Astrocyte (in vitro differentiated cells and primary cell): ENCODE results near the gene SLC7A5. TPM values are rescaled to one million over a fixed set of nuclear protein-coding genes. Genes with fewer than 3 reads are reported as not detected.
A peak's percentile ranks its signal among the peaks of the same experiment; 100 is the strongest.

Experiments used
- DNase-seq: peaks from one replicate; pipeline ENCODE4 v3.0.0-alpha.2; 2010; ENCODE audit warnings: low read depth
- FAIRE-seq: peaks from 2 replicates; lab custom pipeline; 2011; peaks lifted over from hg19 to GRCh38; lab: Jason Lieb, UNC
- H2AFZ ChIP-seq: 2 replicates; pipeline ENCODE4 v1.6.0; 2012; ENCODE audit warnings: low read depth, low read length, inconsistent platforms
- H3K27ac ChIP-seq: 2 replicates; pipeline ENCODE4 v1.5.1; 2011; ENCODE audit warnings: low read depth, low read length, inconsistent platforms
- H3K27me3 ChIP-seq: 2 replicates; pipeline ENCODE4 v1.6.0; 2011; ENCODE audit warnings: low read length, inconsistent platforms; ENCODE audit not compliant: insufficient read depth
- H3K36me3 ChIP-seq: 2 replicates; pipeline ENCODE4 v1.5.1; 2011; ENCODE audit warnings: low read length, inconsistent platforms; ENCODE audit not compliant: insufficient read depth
- H3K4me1 ChIP-seq: 2 replicates; pipeline ENCODE4 v1.5.1; 2011; ENCODE audit warnings: low read length, inconsistent platforms; ENCODE audit not compliant: insufficient read depth
- H3K4me2 ChIP-seq: 2 replicates; pipeline ENCODE4 v1.6.0; 2012; ENCODE audit warnings: low read length, inconsistent platforms
- H3K4me3 ChIP-seq: 2 replicates; pipeline ENCODE4 v1.5.1; 2011; ENCODE audit warnings: low read depth, mild to moderate bottlenecking, low read length, inconsistent platforms; ENCODE audit not compliant: insufficient read depth
- H3K79me2 ChIP-seq: 2 replicates; pipeline ENCODE4 v1.6.0; 2012; ENCODE audit warnings: mild to moderate bottlenecking, low read length, inconsistent platforms; ENCODE audit not compliant: insufficient read depth
- H3K9ac ChIP-seq: 2 replicates; pipeline ENCODE4 v1.6.0; 2012; ENCODE audit warnings: mild to moderate bottlenecking, low read length, inconsistent platforms
- H3K9me3 ChIP-seq: 2 replicates; pipeline ENCODE4 v1.5.1; 2012; ENCODE audit warnings: low read depth, mild to moderate bottlenecking, low read length, inconsistent platforms; ENCODE audit not compliant: insufficient read depth
- H4K20me1 ChIP-seq: 2 replicates; pipeline ENCODE4 v1.6.0; 2012; ENCODE audit warnings: low read length, inconsistent platforms; ENCODE audit not compliant: insufficient read depth
- H3K27ac Mint-ChIP-seq: one replicate; pipeline ENCODE4 v1.8.0; 2021; ENCODE audit warnings: mild to moderate bottlenecking, mixed read lengths; ENCODE audit not compliant: unreplicated experiment
- H3K27me3 Mint-ChIP-seq: one replicate; pipeline ENCODE4 v1.8.0; 2021; ENCODE audit warnings: low read depth, mixed read lengths; ENCODE audit not compliant: unreplicated experiment
- H3K36me3 Mint-ChIP-seq: one replicate; pipeline ENCODE4 v1.8.0; 2021; ENCODE audit warnings: low read depth, mixed read lengths; ENCODE audit not compliant: unreplicated experiment
- H3K4me1 Mint-ChIP-seq: one replicate; pipeline ENCODE4 v1.8.0; 2021; ENCODE audit warnings: low read depth, mixed read lengths; ENCODE audit not compliant: unreplicated experiment
- H3K4me3 Mint-ChIP-seq: one replicate; pipeline ENCODE4 v1.8.0; 2021; ENCODE audit warnings: mild to moderate bottlenecking, moderate library complexity, mixed read lengths; ENCODE audit not compliant: unreplicated experiment
- H3K9me3 Mint-ChIP-seq: one replicate; pipeline ENCODE4 v1.8.0; 2021; ENCODE audit warnings: mild to moderate bottlenecking, mixed read lengths; ENCODE audit not compliant: unreplicated experiment
- EZH2 ChIP-seq: IDR thresholded peaks from 2 replicates; pipeline ENCODE4 v1.6.1; 2012; ENCODE audit warnings: mild to moderate bottlenecking, low read length, inconsistent platforms; ENCODE audit not compliant: insufficient read depth
- total RNA-seq: library from RNA; stranded (reverse); gene quantifications from 2 replicates; pipeline ENCODE4 v1.2.1, GENCODE V29; 2021
- TF ChIP-seq, protein P1 (sequence below): IDR thresholded peaks from 2 replicates; pipeline ENCODE4 v1.5.1; 2011; ENCODE audit warnings: low read depth, mild to moderate bottlenecking, inconsistent platforms, low read length, moderate library complexity; ENCODE audit not compliant: insufficient read depth

Gene SLC7A5
- total RNA-seq, 1 donor from 2014 or later, result 815 TPM

DNA sequence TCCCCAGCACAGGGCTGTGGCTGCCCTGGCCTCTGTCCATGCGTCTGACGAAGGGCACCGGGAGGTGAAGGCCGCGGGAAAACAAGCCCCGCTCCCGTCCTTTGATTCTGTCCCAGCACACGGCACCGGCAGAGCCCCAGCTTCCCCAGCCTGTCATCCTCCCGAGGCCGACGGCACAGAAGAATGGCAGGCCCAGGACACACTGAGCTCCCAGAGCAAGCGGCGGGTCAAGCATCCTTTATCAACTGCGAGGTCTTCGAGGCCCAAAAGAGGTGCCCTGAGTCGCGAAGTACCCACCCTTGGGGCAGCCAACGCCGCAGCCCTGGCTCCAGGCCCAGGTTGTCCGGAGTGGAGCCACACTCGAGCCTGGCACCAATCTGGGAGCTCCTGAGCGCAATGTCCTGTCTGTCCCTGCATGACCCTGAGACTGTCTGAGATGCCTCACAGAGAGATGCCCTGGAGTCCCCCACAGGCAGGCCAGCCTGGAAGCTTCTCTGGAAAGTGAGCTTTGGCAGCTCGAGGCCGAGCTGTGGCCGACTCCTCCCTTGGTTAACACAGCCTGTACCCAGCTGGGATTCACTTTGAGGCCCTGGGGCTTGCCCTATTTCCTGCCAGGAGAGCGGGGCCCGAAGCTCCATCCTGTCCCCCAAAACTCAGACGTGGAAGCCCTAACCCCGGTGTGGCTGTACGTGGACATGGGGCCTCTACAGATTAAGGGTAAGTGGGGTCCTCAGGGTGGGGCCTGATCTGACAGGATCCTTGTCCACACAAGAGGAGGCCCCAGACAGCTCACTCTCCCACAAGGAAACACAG lies 23.3 kb downstream of the SLC7A5 start:
- Histone ChIP-seq H3K36me3 (peaks cover 16% of the 10 kb centered on the region), H3K9me3 (no peaks in the 10 kb centered on the region), H4K20me1 (peaks cover 98% of the 10 kb centered on the region), H3K9ac (no peak overlapping the region), H3K4me2 (no peak overlapping the region), H2AFZ (no peak overlapping the region), H3K79me2 (peaks cover 95% of the 10 kb centered on the region), H3K4me3 (no peak overlapping the region), H3K27ac (no peak overlapping the region), H3K4me1 (peaks cover 6% of the 10 kb centered on the region), H3K27me3 (no peaks in the 10 kb centered on the region)
- DNase-seq (no peak), FAIRE-seq (no peak)
- TF ChIP-seq EZH2, result no peak
- TF ChIP-seq, protein P1, sequence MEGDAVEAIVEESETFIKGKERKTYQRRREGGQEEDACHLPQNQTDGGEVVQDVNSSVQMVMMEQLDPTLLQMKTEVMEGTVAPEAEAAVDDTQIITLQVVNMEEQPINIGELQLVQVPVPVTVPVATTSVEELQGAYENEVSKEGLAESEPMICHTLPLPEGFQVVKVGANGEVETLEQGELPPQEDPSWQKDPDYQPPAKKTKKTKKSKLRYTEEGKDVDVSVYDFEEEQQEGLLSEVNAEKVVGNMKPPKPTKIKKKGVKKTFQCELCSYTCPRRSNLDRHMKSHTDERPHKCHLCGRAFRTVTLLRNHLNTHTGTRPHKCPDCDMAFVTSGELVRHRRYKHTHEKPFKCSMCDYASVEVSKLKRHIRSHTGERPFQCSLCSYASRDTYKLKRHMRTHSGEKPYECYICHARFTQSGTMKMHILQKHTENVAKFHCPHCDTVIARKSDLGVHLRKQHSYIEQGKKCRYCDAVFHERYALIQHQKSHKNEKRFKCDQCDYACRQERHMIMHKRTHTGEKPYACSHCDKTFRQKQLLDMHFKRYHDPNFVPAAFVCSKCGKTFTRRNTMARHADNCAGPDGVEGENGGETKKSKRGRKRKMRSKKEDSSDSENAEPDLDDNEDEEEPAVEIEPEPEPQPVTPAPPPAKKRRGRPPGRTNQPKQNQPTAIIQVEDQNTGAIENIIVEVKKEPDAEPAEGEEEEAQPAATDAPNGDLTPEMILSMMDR, result no peak
- Mint-ChIP-seq H3K36me3 (peaks cover 10% of the 10 kb centered on the region), H3K27ac (peak overlapping the region; percentile 34), H3K4me3 (no peak overlapping the region), H3K9me3 (peaks cover 3% of the 10 kb centered on the region), H3K4me1 (peaks cover 28% of the 10 kb centered on the region), H3K27me3 (no peaks in the 10 kb centered on the region)

DNA sequence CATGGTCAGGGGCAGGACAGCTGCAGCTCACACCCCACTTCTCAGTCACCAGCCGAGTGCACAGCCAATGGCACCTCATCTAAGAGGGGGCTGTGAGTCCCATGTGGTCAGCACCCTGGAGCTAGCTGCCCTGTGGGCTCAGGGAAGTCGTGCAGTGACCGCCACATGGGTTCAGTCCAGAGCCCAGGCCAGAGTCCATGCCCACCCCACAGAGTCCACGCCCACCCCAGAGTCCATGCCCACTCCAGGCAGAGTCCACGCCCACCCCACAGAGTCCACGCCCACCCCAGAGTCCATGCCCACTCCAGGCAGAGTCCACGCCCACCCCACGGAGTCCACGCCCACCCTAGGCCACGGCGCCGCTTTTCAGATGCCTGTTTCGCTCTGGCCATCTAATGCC lies 24.1 kb downstream of the SLC7A5 start:
- H2AFZ ChIP-seq, result no peak overlapping the region
- H3K4me1 Mint-ChIP-seq, result peaks cover 25% of the 10 kb centered on the region
- H3K4me3 ChIP-seq, result no peak overlapping the region
- H3K36me3 Mint-ChIP-seq, result peaks cover 10% of the 10 kb centered on the region
- peaks cover 98% of the 10 kb centered on the region for H4K20me1 ChIP-seq
- H3K9ac ChIP-seq, result no peak overlapping the region
- no peak overlapping the region for H3K4me2 ChIP-seq
- peak overlapping the region; percentile 37 for H3K27ac Mint-ChIP-seq
- H3K27ac ChIP-seq, result no peak overlapping the region
- H3K27me3 ChIP-seq, result no peaks in the 10 kb centered on the region
- peaks cover 94% of the 10 kb centered on the region for H3K79me2 ChIP-seq
- DNase-seq (no peak), FAIRE-seq (no peak)
- H3K9me3 Mint-ChIP-seq, result peaks cover 3% of the 10 kb centered on the region
- TF ChIP-seq, protein P1, result no peak
- TF ChIP-seq EZH2, result no peak
- no peaks in the 10 kb centered on the region for H3K9me3 ChIP-seq
- peaks cover 15% of the 10 kb centered on the region for H3K36me3 ChIP-seq
- H3K4me3 Mint-ChIP-seq, result no peak overlapping the region
- no peaks in the 10 kb centered on the region for H3K4me1 ChIP-seq
- H3K27me3 Mint-ChIP-seq, result no peaks in the 10 kb centered on the region

DNA sequence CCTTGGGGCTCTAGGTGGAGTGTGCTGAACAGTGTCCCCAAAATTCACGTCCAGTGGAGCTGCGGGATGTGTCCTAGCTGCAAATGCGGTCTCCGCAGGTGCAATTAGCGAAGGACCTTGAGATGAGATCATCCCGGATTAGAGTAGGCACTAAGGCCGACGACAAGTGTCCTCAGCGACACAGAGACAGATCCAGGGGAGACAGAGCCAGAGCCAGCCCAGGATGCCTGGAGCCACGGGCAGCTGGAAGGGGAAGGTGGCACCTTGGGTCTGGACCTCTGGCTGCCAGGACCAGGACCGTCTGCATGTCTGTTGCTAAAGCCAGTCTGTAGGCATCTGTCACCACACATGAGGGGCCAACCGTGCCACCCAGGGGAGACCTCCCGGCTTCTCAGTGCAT lies 24.5 kb downstream of the SLC7A5 start:
- Histone ChIP-seq H4K20me1 (peaks cover 98% of the 10 kb centered on the region), H2AFZ (no peak overlapping the region), H3K36me3 (peaks cover 14% of the 10 kb centered on the region), H3K27ac (no peak overlapping the region), H3K79me2 (peaks cover 90% of the 10 kb centered on the region), H3K4me1 (no peaks in the 10 kb centered on the region), H3K9ac (no peak overlapping the region), H3K27me3 (no peaks in the 10 kb centered on the region), H3K4me3 (no peak overlapping the region), H3K9me3 (no peaks in the 10 kb centered on the region), H3K4me2 (no peak overlapping the region)
- FAIRE-seq (no peak), DNase-seq (no peak)
- TF ChIP-seq EZH2, result no peak
- TF ChIP-seq, protein P1, result no peak
- Mint-ChIP-seq H3K27ac (peak overlapping the region; percentile 37), H3K4me3 (no peak overlapping the region), H3K27me3 (no peaks in the 10 kb centered on the region), H3K4me1 (peaks cover 22% of the 10 kb centered on the region), H3K9me3 (peaks cover 3% of the 10 kb centered on the region), H3K36me3 (peaks cover 12% of the 10 kb centered on the region)
